Smooth muscle cell (in vitro differentiated cells): ENCODE results near the gene NRG3. TPM values are rescaled to one million over a fixed set of nuclear protein-coding genes. Genes with fewer than 3 reads are reported as not detected.
A peak's percentile ranks its signal among the peaks of the same experiment; 100 is the strongest.

Source experiments
- DNase-seq: peaks from one replicate; lab custom pipeline; 2025; ENCODE audit not compliant: unreplicated experiment; lab: John Stamatoyannopoulos, UW
- H2AFZ ChIP-seq: fragments of 200-600 bp; sonication (generic); 2 replicates; pipeline ENCODE4 v1.6.0; 2016; ENCODE audit warnings: antibody characterized with exemption, low read depth, mild to moderate bottlenecking
- H3F3A ChIP-seq: fragments of 200-600 bp; sonication (generic); 2 replicates; pipeline ENCODE4 v1.6.0; 2017; ENCODE audit warnings: antibody characterized with exemption, low read depth
- H3K27ac ChIP-seq: fragments of 200-600 bp; sonication (generic); 2 replicates; pipeline ENCODE4 v1.5.1; 2016; ENCODE audit warnings: low read depth, mild to moderate bottlenecking
- H3K27me3 ChIP-seq: fragments of 200-600 bp; sonication (generic); 2 replicates; pipeline ENCODE4 v1.6.1; 2016; ENCODE audit warnings: low read depth, mild to moderate bottlenecking
- H3K36me3 ChIP-seq: fragments of 200-600 bp; sonication (generic); 2 replicates; pipeline ENCODE4 v1.5.1; 2016; ENCODE audit warnings: low read depth
- H3K4me1 ChIP-seq: fragments of 200-600 bp; sonication (generic); 2 replicates; pipeline ENCODE4 v1.5.1; 2016; ENCODE audit warnings: low read depth
- H3K4me2 ChIP-seq: fragments of 200-600 bp; sonication (generic); 2 replicates; pipeline ENCODE4 v1.6.0; 2016; ENCODE audit warnings: mild to moderate bottlenecking
- H3K4me3 ChIP-seq: fragments of 200-600 bp; sonication (generic); 2 replicates; pipeline ENCODE4 v1.5.1; 2016; ENCODE audit warnings: mild to moderate bottlenecking
- H3K79me2 ChIP-seq: fragments of 200-600 bp; sonication (generic); 2 replicates; pipeline ENCODE4 v1.6.0; 2016; ENCODE audit warnings: low read depth, mild to moderate bottlenecking
- H3K9ac ChIP-seq: fragments of 200-600 bp; sonication (generic); 2 replicates; pipeline ENCODE4 v1.6.0; 2016; ENCODE audit warnings: low read depth
- H3K9me3 ChIP-seq: fragments of 200-600 bp; sonication (generic); replicated peaks from 2 replicates; pipeline ENCODE4 v1.5.1; 2016; ENCODE audit warnings: low read depth
- H4K20me1 ChIP-seq: fragments of 200-600 bp; sonication (generic); 2 replicates; pipeline ENCODE4 v1.6.0; 2016; ENCODE audit warnings: low read depth
- WGBS: methylation state at CpG from one replicate; pipeline ENCODE4 v1.1.7; 2016; ENCODE audit warnings: low lambda C conversion rate; 5-methylcytosine and 5-hydroxymethylcytosine counted together
- polyA plus RNA-seq: library from polyadenylated mRNA; unstranded; fragments of >200 nt; fragmentation: Nextera tagmentation; extraction: Ambion mirVana; gene quantifications from 2 replicates; pipeline ENCODE4 v1.2.1, GENCODE V29; 2016
- total RNA-seq: library from RNA; depleted of rRNA; stranded (reverse); fragments of >200 nt; gene quantifications from 2 replicates; pipeline ENCODE4 v1.2.3, GENCODE V29; 2014
- TF ChIP-seq, protein P1 (sequence below): fragments of 200-600 bp; sonication (generic); IDR thresholded peaks from 2 replicates; pipeline ENCODE4 v1.5.1; 2017; ENCODE audit warnings: borderline replicate concordance, mild to moderate bottlenecking, antibody characterized with exemption; ENCODE audit not compliant: insufficient read depth, poor library complexity, severe bottlenecking

The NRG3 gene
- total and polyA plus RNA-seq, 2 experiments from 2014 or later = 4.0 to 4.8 TPM

DNA sequence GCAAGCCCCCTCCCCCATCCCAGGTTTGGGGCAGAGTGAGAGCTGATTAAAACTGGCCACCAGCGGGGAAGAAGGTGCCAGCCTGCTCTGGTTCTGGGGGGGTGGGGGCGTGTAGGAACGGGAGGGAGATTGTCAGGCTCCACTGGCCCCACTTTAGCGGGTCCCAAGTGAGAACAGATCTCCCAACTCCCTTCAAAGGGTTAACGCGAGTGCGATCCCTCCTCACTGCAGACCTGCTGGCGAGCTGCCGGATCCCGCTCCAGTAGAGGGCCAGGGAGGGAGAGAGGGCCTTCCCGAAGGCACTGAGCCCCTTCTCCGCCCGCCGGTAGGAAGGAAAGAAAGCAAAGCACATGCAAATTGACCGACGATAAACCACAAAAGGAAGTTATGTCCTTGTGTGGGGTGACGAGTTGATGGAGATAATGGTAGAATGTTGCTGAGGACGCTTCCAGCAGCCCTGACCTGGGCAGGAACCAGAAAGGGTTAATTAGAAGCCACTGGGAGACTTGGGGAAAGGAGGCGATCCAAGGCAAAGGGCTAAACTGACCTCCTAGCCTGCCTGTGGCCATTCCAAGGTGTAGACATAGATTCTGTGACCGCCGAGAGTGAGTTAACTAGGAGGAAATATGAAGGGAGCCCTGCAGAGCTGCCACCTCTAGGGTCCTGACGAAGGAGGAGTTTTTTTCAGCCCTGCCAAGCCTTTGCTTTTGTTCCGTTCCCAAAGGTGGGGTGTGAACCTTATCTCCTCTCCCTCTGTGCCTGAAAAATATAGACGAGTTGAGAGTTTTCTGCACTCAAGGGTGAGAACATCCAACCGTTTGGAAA is 1.5 kb downstream of the NRG3 start:
- peak overlapping the region; percentile 38 for H2AFZ ChIP-seq
- 5% methylated on average over 24 of the region's 25 CpGs for WGBS

DNA sequence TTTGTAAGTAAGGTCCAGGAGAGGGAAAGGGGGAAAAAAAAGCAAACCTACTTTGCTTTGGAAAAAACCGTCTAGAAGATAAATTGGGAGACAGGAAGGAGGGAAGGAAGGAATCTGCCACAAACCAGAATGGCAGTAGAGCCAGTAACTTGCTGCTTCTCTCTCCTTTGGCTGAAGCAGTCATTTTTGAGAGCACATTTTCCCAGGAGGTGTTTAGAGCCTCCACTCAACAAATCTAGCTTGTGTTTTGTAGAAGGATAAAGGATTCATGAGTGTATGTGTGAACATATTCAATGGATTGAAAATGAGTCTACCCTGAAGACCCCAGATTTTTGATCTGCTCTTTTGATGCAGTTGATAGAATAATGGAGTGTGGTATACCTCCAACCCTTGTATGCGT is 2.6 kb downstream of the NRG3 start:
- Histone ChIP-seq H3K27me3 (peaks cover 37% of the 10 kb centered on the region), H3K4me1 (peaks cover 11% of the 10 kb centered on the region), H2AFZ (no peak overlapping the region), H3K27ac (no peak overlapping the region), H3K9ac (no peak overlapping the region), H3K4me2 (peak overlapping the region; percentile 89), H3K79me2 (no peaks in the 10 kb centered on the region), H3K36me3 (no peaks in the 10 kb centered on the region), H3F3A (no peaks in the 10 kb centered on the region), H4K20me1 (no peaks in the 10 kb centered on the region), H3K4me3 (no peak overlapping the region), H3K9me3 (no peaks in the 10 kb centered on the region)
- WGBS = 49% methylated on average over 2 of the region's 2 CpGs
- no peak for DNase-seq
- TF ChIP-seq, protein P1, sequence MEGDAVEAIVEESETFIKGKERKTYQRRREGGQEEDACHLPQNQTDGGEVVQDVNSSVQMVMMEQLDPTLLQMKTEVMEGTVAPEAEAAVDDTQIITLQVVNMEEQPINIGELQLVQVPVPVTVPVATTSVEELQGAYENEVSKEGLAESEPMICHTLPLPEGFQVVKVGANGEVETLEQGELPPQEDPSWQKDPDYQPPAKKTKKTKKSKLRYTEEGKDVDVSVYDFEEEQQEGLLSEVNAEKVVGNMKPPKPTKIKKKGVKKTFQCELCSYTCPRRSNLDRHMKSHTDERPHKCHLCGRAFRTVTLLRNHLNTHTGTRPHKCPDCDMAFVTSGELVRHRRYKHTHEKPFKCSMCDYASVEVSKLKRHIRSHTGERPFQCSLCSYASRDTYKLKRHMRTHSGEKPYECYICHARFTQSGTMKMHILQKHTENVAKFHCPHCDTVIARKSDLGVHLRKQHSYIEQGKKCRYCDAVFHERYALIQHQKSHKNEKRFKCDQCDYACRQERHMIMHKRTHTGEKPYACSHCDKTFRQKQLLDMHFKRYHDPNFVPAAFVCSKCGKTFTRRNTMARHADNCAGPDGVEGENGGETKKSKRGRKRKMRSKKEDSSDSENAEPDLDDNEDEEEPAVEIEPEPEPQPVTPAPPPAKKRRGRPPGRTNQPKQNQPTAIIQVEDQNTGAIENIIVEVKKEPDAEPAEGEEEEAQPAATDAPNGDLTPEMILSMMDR = no peak

More for the DNA sequence above, 1.5 kb downstream of the NRG3 start:
- H3K9me3 ChIP-seq = no peaks in the 10 kb centered on the region
- H3K27me3 ChIP-seq = peaks cover 37% of the 10 kb centered on the region
- H3K4me1 ChIP-seq = peaks cover 11% of the 10 kb centered on the region
- no peak overlapping the region for H3K9ac ChIP-seq
- H3K4me3 ChIP-seq = peak overlapping the region; percentile 42
- TF ChIP-seq, protein P1 = no peak
- no peaks in the 10 kb centered on the region for H3K36me3 ChIP-seq
- no peaks in the 10 kb centered on the region for H4K20me1 ChIP-seq
- peak overlapping the region; percentile 89 for H3K4me2 ChIP-seq
- no peaks in the 10 kb centered on the region for H3K79me2 ChIP-seq
- no peak overlapping the region for H3K27ac ChIP-seq
- H3F3A ChIP-seq = no peaks in the 10 kb centered on the region
- no peak for DNase-seq

DNA sequence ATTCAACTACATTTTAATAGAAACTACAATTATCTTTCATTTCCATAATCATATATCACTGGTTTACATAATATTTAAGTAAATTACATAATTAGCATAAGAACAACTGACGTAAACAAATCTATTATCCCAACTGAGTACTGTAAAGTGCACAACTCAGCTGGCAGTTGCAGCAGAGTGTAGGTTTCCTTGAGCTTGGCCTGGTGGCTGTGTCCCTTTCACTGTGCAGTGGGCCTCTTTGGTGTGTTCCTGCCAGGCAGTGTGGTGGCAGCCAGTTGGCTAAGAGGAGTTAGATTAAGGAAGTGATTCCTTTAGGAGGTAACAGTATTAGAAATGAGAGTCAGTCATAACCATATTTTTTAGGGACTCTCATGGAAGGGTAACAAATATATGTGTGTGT is 7.0 kb downstream of the NRG3 start:
- Histone ChIP-seq H3K27me3 (peaks cover 7% of the 10 kb centered on the region), H3F3A (no peaks in the 10 kb centered on the region), H3K36me3 (no peaks in the 10 kb centered on the region), H3K9ac (no peak overlapping the region), H3K4me3 (no peak overlapping the region), H3K79me2 (no peaks in the 10 kb centered on the region), H4K20me1 (no peaks in the 10 kb centered on the region), H2AFZ (no peak overlapping the region), H3K4me2 (no peak overlapping the region), H3K4me1 (peaks cover 2% of the 10 kb centered on the region), H3K27ac (no peak overlapping the region), H3K9me3 (no peaks in the 10 kb centered on the region)
- TF ChIP-seq, protein P1 = no peak
- 92% methylated on average over 1 of the region's 1 CpG for WGBS
- no peak for DNase-seq

DNA sequence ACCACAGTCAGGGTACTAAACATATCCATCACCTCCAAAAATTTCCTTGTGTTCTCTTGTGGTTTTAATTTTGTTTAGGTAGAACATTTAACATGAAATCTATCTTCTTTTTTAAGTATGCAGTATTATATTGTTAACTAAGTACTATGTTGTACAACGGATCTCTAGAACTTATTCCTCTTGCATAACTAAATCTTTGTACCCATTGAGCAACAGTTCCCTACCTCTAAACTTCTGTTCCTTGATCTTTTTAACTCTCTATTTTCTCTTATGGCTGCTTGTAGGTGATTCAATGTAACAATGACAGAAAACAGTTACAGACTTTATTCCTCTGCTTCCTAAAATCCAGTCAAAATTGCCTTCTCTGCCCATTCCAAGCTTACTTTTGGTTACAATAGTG is 9.9 kb downstream of the NRG3 start:
- Histone ChIP-seq H3K4me1 (peaks cover 1% of the 10 kb centered on the region), H3K36me3 (no peaks in the 10 kb centered on the region)
- 92% methylated on average over 1 of the region's 1 CpG for WGBS

More for the DNA sequence above, 9.9 kb downstream of the NRG3 start:
- Histone ChIP-seq H3K9ac (no peak overlapping the region), H3K4me2 (no peak overlapping the region), H4K20me1 (no peaks in the 10 kb centered on the region), H3F3A (no peaks in the 10 kb centered on the region), H3K27ac (no peak overlapping the region), H2AFZ (no peak overlapping the region), H3K4me3 (no peak overlapping the region), H3K79me2 (no peaks in the 10 kb centered on the region), H3K27me3 (no peaks in the 10 kb centered on the region), H3K9me3 (no peaks in the 10 kb centered on the region)
- DNase-seq = no peak
- TF ChIP-seq, protein P1 = no peak
